Mesothelial cell of epicardium (in vitro differentiated cells): Measurements from ENCODE around the gene DMD. TPM values are rescaled to one million over a fixed set of nuclear protein-coding genes. Genes with fewer than 3 reads are reported as not detected.

Experiments
- DNase-seq, 2 experiments: peaks; one replicate each; pipeline ENCODE4 v3.0.0; 2021; ENCODE audit warnings: low spot score in 2 of 2; ENCODE audit not compliant: unreplicated experiment in 2 of 2
- H3K27ac Mint-ChIP-seq: 2 replicates; pipeline ENCODE4 v1.8.0; 2021; ENCODE audit warnings: mixed read lengths
- H3K27me3 Mint-ChIP-seq: 2 replicates; pipeline ENCODE4 v1.8.0; 2021; ENCODE audit warnings: low read depth, mixed read lengths
- H3K36me3 Mint-ChIP-seq: 2 replicates; pipeline ENCODE4 v1.8.0; 2021; ENCODE audit warnings: mixed read lengths
- H3K4me1 Mint-ChIP-seq: 2 replicates; pipeline ENCODE4 v1.8.0; 2021; ENCODE audit warnings: mixed read lengths
- H3K4me3 Mint-ChIP-seq: 2 replicates; pipeline ENCODE4 v1.8.0; 2021; ENCODE audit warnings: mild to moderate bottlenecking, moderate library complexity, mixed read lengths
- H3K9me3 Mint-ChIP-seq: 2 replicates; pipeline ENCODE4 v1.8.0; 2021; ENCODE audit warnings: mixed read lengths
- CTCF ChIP-seq: fragments of 200-600 bp; sonication (generic); IDR thresholded peaks from one replicate; pipeline ENCODE4 v1.5.0; 2021; ENCODE audit warnings: antibody characterized with exemption; ENCODE audit not compliant: unreplicated experiment
- total RNA-seq: library from RNA; stranded (reverse); gene quantifications from 3 replicates; pipeline ENCODE4 v1.2.1, GENCODE V29; 2021

The DMD gene
- total RNA-seq, 1 donor from 2014 or later, result 79.4 TPM

- Mint-ChIP-seq H3K27ac (peak overlapping the region; percentile 60), H3K4me1 (peaks cover 43% of the 10 kb centered on the region), H3K36me3 (no peaks in the 10 kb centered on the region), H3K27me3 (no peaks in the 10 kb centered on the region), H3K4me3 (no peak overlapping the region), H3K9me3 (peaks cover 30% of the 10 kb centered on the region)
- no peak for DNase-seq
- no peak for TF ChIP-seq CTCF
Observed at GRCh38 chrX:31356275-31357212, 1854.8 kb downstream of the DMD start.

GRCh38 chrX:31355206-31355955 lies 1856.0 kb downstream of the DMD start:
- H3K27ac Mint-ChIP-seq, result peak overlapping the region; percentile 57
- no peak overlapping the region for H3K4me3 Mint-ChIP-seq
- no peaks in the 10 kb centered on the region for H3K27me3 Mint-ChIP-seq
- TF ChIP-seq CTCF, result no peak
- peaks cover 24% of the 10 kb centered on the region for H3K9me3 Mint-ChIP-seq
- peaks cover 43% of the 10 kb centered on the region for H3K4me1 Mint-ChIP-seq
- no peak for DNase-seq
- no peaks in the 10 kb centered on the region for H3K36me3 Mint-ChIP-seq

GRCh38 chrX:31353095-31353494 lies 1858.3 kb downstream of the DMD start:
- TF ChIP-seq CTCF, result no peak
- no peak for DNase-seq
- H3K36me3 Mint-ChIP-seq, result no peaks in the 10 kb centered on the region

GRCh38 chrX:31350808-31351074 lies 1860.6 kb downstream of the DMD start:
- peaks cover 41% of the 10 kb centered on the region for H3K9me3 Mint-ChIP-seq
- no peak for DNase-seq
- no peaks in the 10 kb centered on the region for H3K36me3 Mint-ChIP-seq
- no peaks in the 10 kb centered on the region for H3K27me3 Mint-ChIP-seq
- no peak overlapping the region for H3K4me3 Mint-ChIP-seq
- TF ChIP-seq CTCF, result no peak
- peaks cover 20% of the 10 kb centered on the region for H3K4me1 Mint-ChIP-seq
- H3K27ac Mint-ChIP-seq, result no peak overlapping the region

More at GRCh38 chrX:31353095-31353494, 1858.3 kb downstream of the DMD start:
- Mint-ChIP-seq H3K27ac (no peak overlapping the region), H3K27me3 (no peaks in the 10 kb centered on the region), H3K9me3 (peaks cover 36% of the 10 kb centered on the region), H3K4me1 (peaks cover 41% of the 10 kb centered on the region), H3K4me3 (no peak overlapping the region)

- no peak overlapping the region for H3K4me3 Mint-ChIP-seq
- H3K27ac Mint-ChIP-seq, result no peak overlapping the region
- TF ChIP-seq CTCF, result no peak
- peaks cover 41% of the 10 kb centered on the region for H3K9me3 Mint-ChIP-seq
- H3K27me3 Mint-ChIP-seq, result no peaks in the 10 kb centered on the region
- peaks cover 14% of the 10 kb centered on the region for H3K4me1 Mint-ChIP-seq
- no peaks in the 10 kb centered on the region for H3K36me3 Mint-ChIP-seq
- no peak for DNase-seq
Observed at GRCh38 chrX:31349515-31349914, 1861.8 kb downstream of the DMD start.
